ENCODE results near the gene TPGS1.

GRCh38 chr19:540867-541637 is 33.8 kb downstream of the TPGS1 start:
- no peak for TF ChIP-seq EZH2 (IDR thresholded peaks at IDR 0.05; ENCODE audit: borderline replicate concordance, low read length)
- TF ChIP-seq CTCF (IDR thresholded peaks at IDR 0.05; ENCODE audit: low read length) = no peak

All from OCI-LY1 (cell line).